ENCODE measurements around the gene LOX. TPM values are rescaled to one million over a fixed set of nuclear protein-coding genes. Genes with fewer than 3 reads are reported as not detected.
A peak's percentile ranks its signal among the peaks of the same experiment; 100 is the strongest.

Gene LOX
- total RNA-seq, 1 donor from 2014 or later: 1,150 TPM

- Histone ChIP-seq H3K4me1 (ENCODE audit: insufficient read depth, low read length) (peaks cover 15% of the 10 kb centered on the region), H3K9ac (ENCODE audit: low read length) (no peak overlapping the region), H2AFZ (ENCODE audit: low read depth, low read length) (no peak overlapping the region), H3K27ac (ENCODE audit: low read depth, low read length) (peak overlapping the region; percentile 6), H4K20me1 (ENCODE audit: insufficient read depth, low read length) (peaks cover 5% of the 10 kb centered on the region), H3K27me3 (ENCODE audit: insufficient read depth, low read length) (no peaks in the 10 kb centered on the region), H3K4me3 (ENCODE audit: insufficient read depth, low read depth, low read length) (no peak overlapping the region), H3K4me2 (ENCODE audit: low read length) (peak overlapping the region; percentile 0), H3K9me3 (ENCODE audit: insufficient read depth, low read depth, low read length) (no peaks in the 10 kb centered on the region), H3K36me3 (ENCODE audit: insufficient read depth, low read length) (peaks cover 24% of the 10 kb centered on the region), H3K79me2 (ENCODE audit: insufficient read depth, low read length) (no peaks in the 10 kb centered on the region)
- no peaks in the 10 kb centered on the region for H3K27me3 Mint-ChIP-seq (ENCODE audit: low read depth, unreplicated experiment)
- DNase-seq (ENCODE audit: low read depth) (peak; percentile 70), FAIRE-seq (no peak)
- H3K36me3 Mint-ChIP-seq (ENCODE audit: low read depth, unreplicated experiment): peaks cover 2% of the 10 kb centered on the region
- H3K4me1 Mint-ChIP-seq (ENCODE audit: low read depth, unreplicated experiment): peaks cover 32% of the 10 kb centered on the region
- peak overlapping the region; percentile 7 for H3K27ac Mint-ChIP-seq (ENCODE audit: unreplicated experiment)
- H3K9me3 Mint-ChIP-seq (ENCODE audit: unreplicated experiment): no peaks in the 10 kb centered on the region
- TF ChIP-seq EZH2 (IDR thresholded peaks at IDR 0.05; ENCODE audit: insufficient read depth, low read length): no peak
- TF ChIP-seq, protein P1, sequence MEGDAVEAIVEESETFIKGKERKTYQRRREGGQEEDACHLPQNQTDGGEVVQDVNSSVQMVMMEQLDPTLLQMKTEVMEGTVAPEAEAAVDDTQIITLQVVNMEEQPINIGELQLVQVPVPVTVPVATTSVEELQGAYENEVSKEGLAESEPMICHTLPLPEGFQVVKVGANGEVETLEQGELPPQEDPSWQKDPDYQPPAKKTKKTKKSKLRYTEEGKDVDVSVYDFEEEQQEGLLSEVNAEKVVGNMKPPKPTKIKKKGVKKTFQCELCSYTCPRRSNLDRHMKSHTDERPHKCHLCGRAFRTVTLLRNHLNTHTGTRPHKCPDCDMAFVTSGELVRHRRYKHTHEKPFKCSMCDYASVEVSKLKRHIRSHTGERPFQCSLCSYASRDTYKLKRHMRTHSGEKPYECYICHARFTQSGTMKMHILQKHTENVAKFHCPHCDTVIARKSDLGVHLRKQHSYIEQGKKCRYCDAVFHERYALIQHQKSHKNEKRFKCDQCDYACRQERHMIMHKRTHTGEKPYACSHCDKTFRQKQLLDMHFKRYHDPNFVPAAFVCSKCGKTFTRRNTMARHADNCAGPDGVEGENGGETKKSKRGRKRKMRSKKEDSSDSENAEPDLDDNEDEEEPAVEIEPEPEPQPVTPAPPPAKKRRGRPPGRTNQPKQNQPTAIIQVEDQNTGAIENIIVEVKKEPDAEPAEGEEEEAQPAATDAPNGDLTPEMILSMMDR (IDR thresholded peaks at IDR 0.05; ENCODE audit: insufficient read depth, low read depth, low read length): no peak
- no peak overlapping the region for H3K4me3 Mint-ChIP-seq (ENCODE audit: unreplicated experiment)
These were observed 15.9 kb downstream of the LOX start for GRCh38 chr5:122062205-122062604.

DNA sequence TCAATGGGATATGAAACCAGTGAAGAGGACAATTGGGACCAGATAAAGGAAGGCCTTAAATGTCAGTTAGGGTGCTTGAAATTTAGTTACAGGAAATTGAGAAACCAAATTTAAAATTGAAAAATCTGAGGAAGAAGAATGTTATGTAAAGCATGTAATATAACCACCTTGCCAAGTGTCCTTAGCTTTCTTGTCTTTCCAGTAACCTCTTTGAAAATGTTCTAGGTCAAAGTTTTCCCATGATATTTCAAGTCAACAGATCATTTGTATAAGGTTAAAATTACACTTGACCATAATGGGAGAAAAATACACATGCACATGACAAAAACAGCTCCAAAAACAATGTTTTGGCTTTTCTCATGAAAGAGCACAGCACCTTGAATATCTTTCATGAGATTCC, 21.1 kb downstream of the LOX start:
- Histone ChIP-seq H3K9me3 (ENCODE audit: insufficient read depth, low read depth, low read length) (no peaks in the 10 kb centered on the region), H3K4me2 (ENCODE audit: low read length) (no peak overlapping the region), H4K20me1 (ENCODE audit: insufficient read depth, low read length) (no peaks in the 10 kb centered on the region), H3K27ac (ENCODE audit: low read depth, low read length) (no peak overlapping the region), H3K36me3 (ENCODE audit: insufficient read depth, low read length) (no peaks in the 10 kb centered on the region), H3K79me2 (ENCODE audit: insufficient read depth, low read length) (no peaks in the 10 kb centered on the region), H3K4me1 (ENCODE audit: insufficient read depth, low read length) (no peaks in the 10 kb centered on the region), H3K27me3 (ENCODE audit: insufficient read depth, low read length) (no peaks in the 10 kb centered on the region), H3K9ac (ENCODE audit: low read length) (no peak overlapping the region), H2AFZ (ENCODE audit: low read depth, low read length) (no peak overlapping the region), H3K4me3 (ENCODE audit: insufficient read depth, low read depth, low read length) (no peak overlapping the region)
- no peak overlapping the region for H3K4me3 Mint-ChIP-seq (ENCODE audit: unreplicated experiment)
- peaks cover 6% of the 10 kb centered on the region for H3K36me3 Mint-ChIP-seq (ENCODE audit: low read depth, unreplicated experiment)
- H3K27ac Mint-ChIP-seq (ENCODE audit: unreplicated experiment): no peak overlapping the region
- no peak for FAIRE-seq
- TF ChIP-seq EZH2 (IDR thresholded peaks at IDR 0.05; ENCODE audit: insufficient read depth, low read length): no peak
- TF ChIP-seq, protein P1 (IDR thresholded peaks at IDR 0.05; ENCODE audit: insufficient read depth, low read depth, low read length): no peak
- H3K4me1 Mint-ChIP-seq (ENCODE audit: low read depth, unreplicated experiment): no peaks in the 10 kb centered on the region
- peaks cover 2% of the 10 kb centered on the region for H3K9me3 Mint-ChIP-seq (ENCODE audit: unreplicated experiment)
- H3K27me3 Mint-ChIP-seq (ENCODE audit: low read depth, unreplicated experiment): no peaks in the 10 kb centered on the region
- no peak for DNase-seq (ENCODE audit: low read depth)

GRCh38 chr5:122054266-122054665, 23.8 kb downstream of the LOX start:
- Mint-ChIP-seq H3K27ac (ENCODE audit: unreplicated experiment) (no peak overlapping the region), H3K36me3 (ENCODE audit: low read depth, unreplicated experiment) (peaks cover 6% of the 10 kb centered on the region), H3K4me1 (ENCODE audit: low read depth, unreplicated experiment) (no peaks in the 10 kb centered on the region), H3K9me3 (ENCODE audit: unreplicated experiment) (peaks cover 2% of the 10 kb centered on the region), H3K4me3 (ENCODE audit: unreplicated experiment) (no peak overlapping the region), H3K27me3 (ENCODE audit: low read depth, unreplicated experiment) (no peaks in the 10 kb centered on the region)
- Histone ChIP-seq H3K4me3 (ENCODE audit: insufficient read depth, low read depth, low read length) (no peak overlapping the region), H2AFZ (ENCODE audit: low read depth, low read length) (no peak overlapping the region), H3K36me3 (ENCODE audit: insufficient read depth, low read length) (no peaks in the 10 kb centered on the region), H3K4me1 (ENCODE audit: insufficient read depth, low read length) (no peaks in the 10 kb centered on the region), H3K9me3 (ENCODE audit: insufficient read depth, low read depth, low read length) (no peaks in the 10 kb centered on the region), H3K9ac (ENCODE audit: low read length) (no peak overlapping the region), H4K20me1 (ENCODE audit: insufficient read depth, low read length) (no peaks in the 10 kb centered on the region), H3K27me3 (ENCODE audit: insufficient read depth, low read length) (no peaks in the 10 kb centered on the region), H3K27ac (ENCODE audit: low read depth, low read length) (no peak overlapping the region), H3K79me2 (ENCODE audit: insufficient read depth, low read length) (no peaks in the 10 kb centered on the region), H3K4me2 (ENCODE audit: low read length) (no peak overlapping the region)
- no peak for TF ChIP-seq EZH2 (IDR thresholded peaks at IDR 0.05; ENCODE audit: insufficient read depth, low read length)
- TF ChIP-seq, protein P1 (IDR thresholded peaks at IDR 0.05; ENCODE audit: insufficient read depth, low read depth, low read length): no peak
- FAIRE-seq (no peak), DNase-seq (ENCODE audit: low read depth) (no peak)

Data from astrocyte (in vitro differentiated cells and primary cell).